GM12891 (cell line): ENCODE measurements around the gene TAF8.

Experiments
- POLR2AphosphoS5 ChIP-seq: IDR thresholded peaks from 2 replicates; pipeline ENCODE4 v1.6.1; 2011; ENCODE audit warnings: low read depth, low read length, control low read depth
- TAF1 ChIP-seq: IDR thresholded peaks from 2 replicates; pipeline ENCODE4 v1.6.1; 2011; ENCODE audit warnings: low read depth, low read length, control low read depth

DNA sequence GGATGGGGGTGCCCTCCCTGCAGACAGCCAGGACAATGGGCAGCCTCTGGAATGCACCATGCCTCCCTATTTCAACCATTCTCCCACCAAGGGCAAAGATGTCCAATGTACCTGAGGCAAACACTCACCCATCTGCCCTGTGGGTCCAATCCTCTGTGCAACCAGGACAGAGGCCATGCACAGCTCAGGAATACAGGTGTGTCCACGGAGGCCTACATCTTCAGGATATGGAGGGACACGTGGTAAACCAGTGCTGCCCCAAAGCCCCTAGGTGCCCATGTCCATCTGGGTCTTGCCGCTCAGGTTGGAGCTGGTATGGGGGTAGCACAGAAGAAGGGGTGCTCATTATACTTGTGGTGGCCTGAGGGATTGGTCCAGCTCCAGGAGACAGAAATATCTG, 20.4 kb upstream of the TAF8 start:
- TF ChIP-seq TAF1 (no peak), POLR2AphosphoS5 (no peak)
